ENCODE results near the gene CDKAL1. TPM values are rescaled to one million over a fixed set of nuclear protein-coding genes. Genes with fewer than 3 reads are reported as not detected.

The CDKAL1 gene
- total RNA-seq, 1 donor from 2014 or later: 39.6 TPM

DNA sequence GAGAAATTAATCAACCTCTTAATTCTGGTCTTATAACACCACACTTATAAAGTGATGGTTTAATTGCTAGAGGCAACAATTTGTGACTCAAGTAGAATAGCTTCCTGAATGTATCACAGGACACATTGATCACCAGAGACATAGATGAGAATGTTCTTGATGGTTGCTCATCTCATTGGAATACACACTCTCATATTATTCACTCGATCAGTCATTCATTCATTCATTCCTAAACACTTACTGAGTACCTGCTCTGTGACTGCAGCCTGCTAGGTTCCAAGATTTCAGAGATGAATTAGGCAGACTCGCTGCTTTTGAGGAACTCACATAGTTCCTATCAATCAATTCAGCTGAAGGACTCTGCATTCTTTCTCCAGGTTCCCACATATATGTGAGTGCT lies 694.2 kb downstream of the CDKAL1 start:
- no peak overlapping the region for H2AFZ ChIP-seq (replicated peaks)
- peaks cover 17% of the 10 kb centered on the region for H3F3A ChIP-seq (ENCODE audit: low read depth)
- H3K9me3 ChIP-seq (ENCODE audit: low read depth): no peaks in the 10 kb centered on the region
- no peaks in the 10 kb centered on the region for H3K36me3 ChIP-seq
- Mint-ChIP-seq H3K9me3 (peaks cover 10% of the 10 kb centered on the region), H3K36me3 (peaks cover 35% of the 10 kb centered on the region), H3K27me3 (ENCODE audit: insufficient read depth, low read depth) (peaks cover 5% of the 10 kb centered on the region), H3K27ac (no peak overlapping the region), H3K4me3 (no peak overlapping the region), H3K4me1 (peaks cover 15% of the 10 kb centered on the region)
- H3K79me2 ChIP-seq (ENCODE audit: low read depth): no peaks in the 10 kb centered on the region
- no peak for DNase-seq (ENCODE audit: low spot score)
- peak overlapping the region; percentile 42 for H3K4me2 ChIP-seq
- no peaks in the 10 kb centered on the region for H4K20me1 ChIP-seq (ENCODE audit: low read depth)
- H3K27ac ChIP-seq: peak overlapping the region; percentile 92
- H3K4me3 ChIP-seq: no peak overlapping the region
- H3K27me3 ChIP-seq: no peaks in the 10 kb centered on the region
- peaks cover 23% of the 10 kb centered on the region for H3K4me1 ChIP-seq
- no peak overlapping the region for H3K9ac ChIP-seq
- TF ChIP-seq EZH2 (IDR thresholded peaks at IDR 0.05): no peak
- TF ChIP-seq, protein P1, sequence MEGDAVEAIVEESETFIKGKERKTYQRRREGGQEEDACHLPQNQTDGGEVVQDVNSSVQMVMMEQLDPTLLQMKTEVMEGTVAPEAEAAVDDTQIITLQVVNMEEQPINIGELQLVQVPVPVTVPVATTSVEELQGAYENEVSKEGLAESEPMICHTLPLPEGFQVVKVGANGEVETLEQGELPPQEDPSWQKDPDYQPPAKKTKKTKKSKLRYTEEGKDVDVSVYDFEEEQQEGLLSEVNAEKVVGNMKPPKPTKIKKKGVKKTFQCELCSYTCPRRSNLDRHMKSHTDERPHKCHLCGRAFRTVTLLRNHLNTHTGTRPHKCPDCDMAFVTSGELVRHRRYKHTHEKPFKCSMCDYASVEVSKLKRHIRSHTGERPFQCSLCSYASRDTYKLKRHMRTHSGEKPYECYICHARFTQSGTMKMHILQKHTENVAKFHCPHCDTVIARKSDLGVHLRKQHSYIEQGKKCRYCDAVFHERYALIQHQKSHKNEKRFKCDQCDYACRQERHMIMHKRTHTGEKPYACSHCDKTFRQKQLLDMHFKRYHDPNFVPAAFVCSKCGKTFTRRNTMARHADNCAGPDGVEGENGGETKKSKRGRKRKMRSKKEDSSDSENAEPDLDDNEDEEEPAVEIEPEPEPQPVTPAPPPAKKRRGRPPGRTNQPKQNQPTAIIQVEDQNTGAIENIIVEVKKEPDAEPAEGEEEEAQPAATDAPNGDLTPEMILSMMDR (IDR thresholded peaks at IDR 0.05): no peak
- TF ChIP-seq EZH2phosphoT487 (IDR thresholded peaks at IDR 0.05): no peak

GRCh38 chr6:21228876-21229460 lies 694.7 kb downstream of the CDKAL1 start:
- Mint-ChIP-seq H3K27ac (peak overlapping the region; percentile 38), H3K4me1 (peaks cover 15% of the 10 kb centered on the region)

GRCh38 chr6:21230536-21230935 lies 696.3 kb downstream of the CDKAL1 start:
- Mint-ChIP-seq H3K9me3 (peaks cover 21% of the 10 kb centered on the region), H3K27me3 (ENCODE audit: insufficient read depth, low read depth) (no peaks in the 10 kb centered on the region), H3K4me1 (peaks cover 19% of the 10 kb centered on the region), H3K27ac (no peak overlapping the region), H3K4me3 (no peak overlapping the region), H3K36me3 (peaks cover 40% of the 10 kb centered on the region)
- Histone ChIP-seq H2AFZ (replicated peaks) (no peak overlapping the region), H3K27ac (no peak overlapping the region), H3K4me1 (peaks cover 30% of the 10 kb centered on the region), H3K79me2 (ENCODE audit: low read depth) (no peaks in the 10 kb centered on the region), H3F3A (ENCODE audit: low read depth) (peaks cover 17% of the 10 kb centered on the region), H3K36me3 (no peaks in the 10 kb centered on the region), H4K20me1 (ENCODE audit: low read depth) (no peaks in the 10 kb centered on the region), H3K4me3 (no peak overlapping the region), H3K9ac (no peak overlapping the region), H3K27me3 (no peaks in the 10 kb centered on the region), H3K9me3 (ENCODE audit: low read depth) (no peaks in the 10 kb centered on the region), H3K4me2 (no peak overlapping the region)
- DNase-seq (ENCODE audit: low spot score): no peak
- no peak for TF ChIP-seq EZH2phosphoT487 (IDR thresholded peaks at IDR 0.05)
- TF ChIP-seq, protein P1 (IDR thresholded peaks at IDR 0.05): no peak
- no peak for TF ChIP-seq EZH2 (IDR thresholded peaks at IDR 0.05)

More at GRCh38 chr6:21228876-21229460, 694.7 kb downstream of the CDKAL1 start:
- H2AFZ ChIP-seq (replicated peaks): no peak overlapping the region
- H4K20me1 ChIP-seq (ENCODE audit: low read depth): no peaks in the 10 kb centered on the region
- Mint-ChIP-seq H3K9me3 (peaks cover 14% of the 10 kb centered on the region), H3K4me3 (no peak overlapping the region), H3K27me3 (ENCODE audit: insufficient read depth, low read depth) (peaks cover 3% of the 10 kb centered on the region), H3K36me3 (peaks cover 40% of the 10 kb centered on the region)
- H3K9me3 ChIP-seq (ENCODE audit: low read depth): no peaks in the 10 kb centered on the region
- peak; percentile 26 for DNase-seq (ENCODE audit: low spot score)
- TF ChIP-seq, protein P1 (IDR thresholded peaks at IDR 0.05): no peak
- no peak for TF ChIP-seq EZH2phosphoT487 (IDR thresholded peaks at IDR 0.05)
- TF ChIP-seq EZH2 (IDR thresholded peaks at IDR 0.05): no peak
- no peak overlapping the region for H3K9ac ChIP-seq
- H3K27ac ChIP-seq: peak overlapping the region; percentile 92
- no peak overlapping the region for H3K4me3 ChIP-seq
- H3K4me1 ChIP-seq: peaks cover 21% of the 10 kb centered on the region
- H3F3A ChIP-seq (ENCODE audit: low read depth): peaks cover 17% of the 10 kb centered on the region
- H3K27me3 ChIP-seq: no peaks in the 10 kb centered on the region
- no peaks in the 10 kb centered on the region for H3K36me3 ChIP-seq
- H3K79me2 ChIP-seq (ENCODE audit: low read depth): no peaks in the 10 kb centered on the region
- H3K4me2 ChIP-seq: peak overlapping the region; percentile 42

Data from neural progenitor cell (in vitro differentiated cells).